SK-N-SH (cell line): Measurements from ENCODE around the gene VWA3B.

Experiments
- EP300 ChIP-seq, 2 experiments: IDR thresholded peaks; 2 replicates each; pipeline versions ENCODE4 v1.4.0 to v1.6.1; 2012; ENCODE audit warnings: borderline replicate concordance in 1 of 2, low read depth in 1 of 2, low read length in 1 of 2
- FOXM1 ChIP-seq: IDR thresholded peaks from 2 replicates; pipeline ENCODE4 v1.4.0; 2012; ENCODE audit warnings: low read depth, mild to moderate bottlenecking
- POLR2AphosphoS5 ChIP-seq: IDR thresholded peaks from 2 replicates; pipeline ENCODE4 v1.6.1; 2012; ENCODE audit warnings: low read depth, low read length
- REST ChIP-seq: IDR thresholded peaks from 2 replicates; pipeline ENCODE4 v1.6.1; 2012; ENCODE audit warnings: mild to moderate bottlenecking, low read depth, low read length, moderate library complexity
- TCF12 ChIP-seq: IDR thresholded peaks from 2 replicates; pipeline ENCODE4 v1.4.0; 2012
- YY1 ChIP-seq: IDR thresholded peaks from 2 replicates; pipeline ENCODE4 v1.4.0; 2012; ENCODE audit warnings: low read depth, mild to moderate bottlenecking
- TF ChIP-seq, protein P1 (sequence below): IDR thresholded peaks from 2 replicates; pipeline ENCODE4 v1.4.0; 2012; ENCODE audit warnings: low read depth, borderline replicate concordance
- TF ChIP-seq, protein P2 (sequence below): fragments of 200-600 bp; sonication (generic); IDR thresholded peaks from 2 replicates; pipeline ENCODE4 v1.6.1; 2017; ENCODE audit warnings: antibody characterized with exemption, mild to moderate bottlenecking, moderate library complexity
- TF ChIP-seq, protein P3 (sequence below): IDR thresholded peaks from 2 replicates; pipeline ENCODE4 v1.4.0; 2012; ENCODE audit warnings: low read depth
- TF ChIP-seq, protein P4 (sequence below): IDR thresholded peaks from 2 replicates; pipeline ENCODE4; 2012

- TF ChIP-seq, protein P1, sequence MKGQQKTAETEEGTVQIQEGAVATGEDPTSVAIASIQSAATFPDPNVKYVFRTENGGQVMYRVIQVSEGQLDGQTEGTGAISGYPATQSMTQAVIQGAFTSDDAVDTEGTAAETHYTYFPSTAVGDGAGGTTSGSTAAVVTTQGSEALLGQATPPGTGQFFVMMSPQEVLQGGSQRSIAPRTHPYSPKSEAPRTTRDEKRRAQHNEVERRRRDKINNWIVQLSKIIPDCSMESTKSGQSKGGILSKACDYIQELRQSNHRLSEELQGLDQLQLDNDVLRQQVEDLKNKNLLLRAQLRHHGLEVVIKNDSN, result no peak
- no peak for TF ChIP-seq EP300 (IDR thresholded peaks at IDR 0.05; ENCODE audit: borderline replicate concordance in 1 of 2, low read depth in 1 of 2, low read length in 1 of 2)
- TF ChIP-seq, protein P2, sequence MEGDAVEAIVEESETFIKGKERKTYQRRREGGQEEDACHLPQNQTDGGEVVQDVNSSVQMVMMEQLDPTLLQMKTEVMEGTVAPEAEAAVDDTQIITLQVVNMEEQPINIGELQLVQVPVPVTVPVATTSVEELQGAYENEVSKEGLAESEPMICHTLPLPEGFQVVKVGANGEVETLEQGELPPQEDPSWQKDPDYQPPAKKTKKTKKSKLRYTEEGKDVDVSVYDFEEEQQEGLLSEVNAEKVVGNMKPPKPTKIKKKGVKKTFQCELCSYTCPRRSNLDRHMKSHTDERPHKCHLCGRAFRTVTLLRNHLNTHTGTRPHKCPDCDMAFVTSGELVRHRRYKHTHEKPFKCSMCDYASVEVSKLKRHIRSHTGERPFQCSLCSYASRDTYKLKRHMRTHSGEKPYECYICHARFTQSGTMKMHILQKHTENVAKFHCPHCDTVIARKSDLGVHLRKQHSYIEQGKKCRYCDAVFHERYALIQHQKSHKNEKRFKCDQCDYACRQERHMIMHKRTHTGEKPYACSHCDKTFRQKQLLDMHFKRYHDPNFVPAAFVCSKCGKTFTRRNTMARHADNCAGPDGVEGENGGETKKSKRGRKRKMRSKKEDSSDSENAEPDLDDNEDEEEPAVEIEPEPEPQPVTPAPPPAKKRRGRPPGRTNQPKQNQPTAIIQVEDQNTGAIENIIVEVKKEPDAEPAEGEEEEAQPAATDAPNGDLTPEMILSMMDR, result no peak
- no peak for TF ChIP-seq POLR2AphosphoS5
- no peak for TF ChIP-seq FOXM1
- TF ChIP-seq, protein P3, sequence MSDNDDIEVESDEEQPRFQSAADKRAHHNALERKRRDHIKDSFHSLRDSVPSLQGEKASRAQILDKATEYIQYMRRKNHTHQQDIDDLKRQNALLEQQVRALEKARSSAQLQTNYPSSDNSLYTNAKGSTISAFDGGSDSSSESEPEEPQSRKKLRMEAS, result no peak
- TF ChIP-seq, protein P4, sequence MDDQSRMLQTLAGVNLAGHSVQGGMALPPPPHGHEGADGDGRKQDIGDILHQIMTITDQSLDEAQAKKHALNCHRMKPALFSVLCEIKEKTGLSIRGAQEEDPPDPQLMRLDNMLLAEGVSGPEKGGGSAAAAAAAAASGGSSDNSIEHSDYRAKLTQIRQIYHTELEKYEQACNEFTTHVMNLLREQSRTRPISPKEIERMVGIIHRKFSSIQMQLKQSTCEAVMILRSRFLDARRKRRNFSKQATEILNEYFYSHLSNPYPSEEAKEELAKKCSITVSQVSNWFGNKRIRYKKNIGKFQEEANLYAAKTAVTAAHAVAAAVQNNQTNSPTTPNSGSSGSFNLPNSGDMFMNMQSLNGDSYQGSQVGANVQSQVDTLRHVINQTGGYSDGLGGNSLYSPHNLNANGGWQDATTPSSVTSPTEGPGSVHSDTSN, result no peak
- TF ChIP-seq TCF12, result no peak
- no peak for TF ChIP-seq REST
- TF ChIP-seq YY1, result no peak
Measured at GRCh38 chr2:98254504-98255059, 167.6 kb downstream of the VWA3B start.
